Upper lobe of left lung (tissue), 6 donors: ENCODE results near the gene HTR2C. TPM values are rescaled to one million over a fixed set of nuclear protein-coding genes. Genes with fewer than 3 reads are reported as not detected.

ENCODE experiments used
- ATAC-seq, 2 donors: fragments of 200-7000 bp; cut with Tn5 transposase; one replicate each; pipeline ENCODE4 v1.9.1; 2022; ENCODE audit warnings: mild to moderate bottlenecking in 2 of 2, moderate library complexity in 2 of 2; ENCODE audit not compliant: low FRiP score in 2 of 2
- DNase-seq, 2 donors: peaks; one replicate each; pipeline ENCODE4 v3.0.0-alpha.2; 2019 to 2020
- H3K27ac ChIP-seq, 4 donors: fragments of 200-600 bp; sonication (generic); one replicate each; pipeline ENCODE4 v1.5.1; 2016 to 2019
- H3K27me3 ChIP-seq, 4 donors: fragments of 200-600 bp; sonication (generic); one replicate each; pipeline ENCODE4 v1.5.1; 2017 to 2019
- H3K36me3 ChIP-seq, 4 donors: fragments of 200-600 bp; sonication (generic); one replicate each; pipeline ENCODE4 v1.5.1; 2016 to 2019
- H3K4me1 ChIP-seq, 4 donors: fragments of 200-600 bp; sonication (generic); one replicate each; pipeline ENCODE4 v1.5.1; 2018 to 2019
- H3K4me3 ChIP-seq, 4 donors: fragments of 200-600 bp; sonication (generic); one replicate each; pipeline ENCODE4 v1.5.1; 2017 to 2019; ENCODE audit warnings: mild to moderate bottlenecking in 2 of 4, moderate library complexity in 1 of 4
- H3K9me3 ChIP-seq, 4 donors: fragments of 200-600 bp; sonication (generic); one replicate each; pipeline ENCODE4 v1.5.1; 2018 to 2019
- CTCF ChIP-seq, 6 experiments: fragments of 450-650 bp in 4 of 6; fragments of 200-600 bp in 2 of 6; sonication (generic) in 2 of 6; IDR thresholded peaks; one replicate each; pipeline ENCODE4 v1.5.1; 2016 to 2019; ENCODE audit warnings: antibody characterized with exemption in 6 of 6
- EP300 ChIP-seq, 4 donors: sonication (generic); formaldehyde crosslinking; IDR thresholded peaks; one replicate each; pipeline ENCODE4 v1.5.1; 2017; ENCODE audit warnings: antibody characterized with exemption in 4 of 4, control low read depth in 2 of 4
- POLR2A ChIP-seq, 4 donors: fragments of 450-650 bp; IDR thresholded peaks; one replicate each; pipeline ENCODE4 v1.5.1; 2016 to 2017; ENCODE audit warnings: antibody characterized with exemption in 4 of 4, mild to moderate bottlenecking in 2 of 4
- POLR2AphosphoS5 ChIP-seq, 2 donors: sonication (generic); formaldehyde crosslinking; IDR thresholded peaks; one replicate each; pipeline ENCODE4 v1.5.1; 2017; ENCODE audit warnings: antibody characterized with exemption in 2 of 2
- WGBS, 2 donors: methylation state at CpG; one replicate each; pipeline ENCODE4 v1.1.5; 2017 to 2018; 5-methylcytosine and 5-hydroxymethylcytosine counted together
- total RNA-seq, 6 donors: library from RNA; depleted of rRNA in 4 of 6; stranded (reverse); fragments of >200 nt in 4 of 6; gene quantifications; one replicate each; pipeline versions ENCODE4 v1.1.0 to v1.2.1, GENCODE V29; 2016 to 2021
- donor health status: DM: no; HTN: no; CAD: no; lungs with moderate emphysema.
- donor health status: DM: no; HTN: yes; CAD: no; lungs with severe emphysema.

HTR2C gene
- total RNA-seq, 6 donors from 2014 or later = not detected

GRCh38 chrX:114584375-114584943 is 573 bp downstream of the HTR2C start:
- peak overlapping the region in 3 of 4 donors; percentile 1 to 31 (median 15) for H3K4me3 ChIP-seq
- no peak overlapping the region for H3K27ac ChIP-seq
- peaks cover 0 to 36% (median 4%) of the 10 kb centered on the region in 4 donors for H3K27me3 ChIP-seq
- WGBS, 2 donors = 5 to 6% methylated on average over 8 to 21 of the region's 56 CpGs
- H3K4me1 ChIP-seq = peaks cover 0 to 16% (median 0%) of the 10 kb centered on the region in 4 donors
- no peaks in the 10 kb centered on the region for H3K36me3 ChIP-seq
- no peaks in the 10 kb centered on the region for H3K9me3 ChIP-seq
- peak in 1 of 2 donors; percentile 75 for DNase-seq
- ATAC-seq = no peak
- TF ChIP-seq POLR2AphosphoS5 (IDR thresholded peaks at IDR 0.05) (no peak), POLR2A (IDR thresholded peaks at IDR 0.05) (no peak), EP300 (IDR thresholded peaks at IDR 0.05) (no peak), CTCF (IDR thresholded peaks at IDR 0.05) (no peak)

GRCh38 chrX:114584983-114585842 is 1.3 kb downstream of the HTR2C start:
- TF ChIP-seq POLR2AphosphoS5 (IDR thresholded peaks at IDR 0.05) (no peak), EP300 (IDR thresholded peaks at IDR 0.05) (no peak), POLR2A (IDR thresholded peaks at IDR 0.05) (no peak), CTCF (IDR thresholded peaks at IDR 0.05) (no peak)
- Histone ChIP-seq H3K4me1 (peaks cover 0 to 16% (median 0%) of the 10 kb centered on the region in 4 donors), H3K27me3 (peaks cover 0 to 36% (median 4%) of the 10 kb centered on the region in 4 donors), H3K9me3 (no peaks in the 10 kb centered on the region), H3K36me3 (no peaks in the 10 kb centered on the region), H3K27ac (no peak overlapping the region), H3K4me3 (no peak overlapping the region)
- 7 to 12% methylated on average over 22 to 27 of the region's 27 CpGs for WGBS, 2 donors
- ATAC-seq (no peak), DNase-seq (no peak)

- Histone ChIP-seq H3K36me3 (no peaks in the 10 kb centered on the region), H3K4me3 (no peak overlapping the region), H3K27me3 (no peaks in the 10 kb centered on the region), H3K27ac (no peak overlapping the region), H3K4me1 (no peaks in the 10 kb centered on the region), H3K9me3 (no peaks in the 10 kb centered on the region)
- DNase-seq (no peak), ATAC-seq (no peak)
- WGBS, 2 donors = 64 to 76% methylated on average over 1 of the region's 1 CpG
- TF ChIP-seq POLR2AphosphoS5 (IDR thresholded peaks at IDR 0.05) (no peak), POLR2A (IDR thresholded peaks at IDR 0.05) (no peak), EP300 (IDR thresholded peaks at IDR 0.05) (no peak), CTCF (IDR thresholded peaks at IDR 0.05) (no peak)
These were observed 7.2 kb downstream of the HTR2C start for GRCh38 chrX:114591121-114591520.

GRCh38 chrX:114599305-114599704 is 15.4 kb downstream of the HTR2C start:
- DNase-seq (no peak), ATAC-seq (no peak)
- H3K4me1 ChIP-seq = no peaks in the 10 kb centered on the region
- H3K27me3 ChIP-seq = no peaks in the 10 kb centered on the region
- TF ChIP-seq POLR2AphosphoS5 (IDR thresholded peaks at IDR 0.05) (no peak), EP300 (IDR thresholded peaks at IDR 0.05) (no peak), CTCF (IDR thresholded peaks at IDR 0.05) (no peak), POLR2A (IDR thresholded peaks at IDR 0.05) (no peak)
- no peak overlapping the region for H3K27ac ChIP-seq
- H3K36me3 ChIP-seq = no peaks in the 10 kb centered on the region
- no peak overlapping the region for H3K4me3 ChIP-seq
- 69 to 81% methylated on average over 1 of the region's 1 CpG for WGBS, 2 donors
- H3K9me3 ChIP-seq = no peaks in the 10 kb centered on the region
